Measurements from ENCODE around the gene PTPRR.

DNA sequence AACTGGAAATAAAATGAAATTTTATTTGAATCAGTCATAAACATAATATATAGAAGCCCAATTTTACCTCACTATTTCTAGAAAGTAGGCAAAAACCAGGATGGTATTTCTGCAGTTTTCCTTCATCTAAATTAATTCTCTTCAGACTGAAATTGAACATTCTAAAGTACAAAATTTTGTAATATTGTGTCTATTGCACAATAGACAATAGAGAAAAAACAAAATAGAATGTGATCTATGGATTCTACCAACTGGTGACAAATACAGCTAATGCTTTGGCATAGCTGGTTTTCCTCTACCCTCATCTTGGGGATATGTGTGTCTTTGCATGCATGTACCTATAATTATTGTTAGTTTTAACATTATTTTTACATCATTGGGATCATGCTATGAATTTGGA is 8.5 kb upstream of the PTPRR start:
- TF ChIP-seq POLR2A (IDR thresholded peaks at IDR 0.05) = no peak
- TF ChIP-seq CTCF (IDR thresholded peaks at IDR 0.05) = no peak

Measured in body of pancreas (tissue), 4 donors.